NOMO-1 treated with DMSO at 0.1 percent for 48 hours (cell line): Measurements from ENCODE around the gene ASPM.
A peak's percentile ranks its signal among the peaks of the same experiment; 100 is the strongest.
"Not testable (repeated sequence)": the region's sequence is repeated elsewhere in the genome, so short reads cannot be mapped to it uniquely, and the experiment has no call there.

Source experiments
- DNase-seq: peaks from one replicate; lab custom pipeline; 2025; ENCODE audit not compliant: unreplicated experiment; lab: John Stamatoyannopoulos, UW

Gene ASPM

GRCh38 chr1:197144570-197145325 lies 1.7 kb downstream of the ASPM start:
- DNase-seq = no peak

GRCh38 chr1:197143276-197143675 lies 3.2 kb downstream of the ASPM start:
- peak; percentile 15 for DNase-seq

GRCh38 chr1:197141575-197141974 lies 4.9 kb downstream of the ASPM start:
- DNase-seq = no peak

- no peak for DNase-seq
These were observed 6.3 kb downstream of the ASPM start for GRCh38 chr1:197140121-197140520.

- no peak for DNase-seq
These were observed 7.3 kb downstream of the ASPM start for GRCh38 chr1:197139169-197139568.

- DNase-seq = no peak
These were observed 9.1 kb downstream of the ASPM start for GRCh38 chr1:197137322-197137721.

- no peak for DNase-seq
These were observed 15.7 kb downstream of the ASPM start for GRCh38 chr1:197130677-197131304.

- DNase-seq = no peak
These were observed 16.8 kb downstream of the ASPM start for GRCh38 chr1:197129698-197130097.

- DNase-seq = no peak
These were observed 19.1 kb downstream of the ASPM start for GRCh38 chr1:197127246-197127912.

GRCh38 chr1:197126691-197127090 lies 19.8 kb downstream of the ASPM start:
- no peak for DNase-seq

- DNase-seq = no peak
These were observed 22.1 kb downstream of the ASPM start for GRCh38 chr1:197124376-197124775.

- DNase-seq = no peak
These were observed 30.3 kb downstream of the ASPM start for GRCh38 chr1:197116156-197116555.

GRCh38 chr1:197106869-197107268 lies 39.6 kb downstream of the ASPM start:
- DNase-seq = no peak

GRCh38 chr1:197103300-197103699 lies 43.2 kb downstream of the ASPM start:
- no peak for DNase-seq

- DNase-seq = no peak
These were observed 44.5 kb downstream of the ASPM start for GRCh38 chr1:197101978-197102377.

GRCh38 chr1:197100677-197101076 lies 45.8 kb downstream of the ASPM start:
- no peak for DNase-seq

GRCh38 chr1:197099444-197099843 lies 47.0 kb downstream of the ASPM start:
- no peak for DNase-seq

- not testable (repeated sequence) for DNase-seq
These were observed 49.5 kb downstream of the ASPM start for GRCh38 chr1:197096971-197097370.

- DNase-seq = no peak
These were observed 50.3 kb downstream of the ASPM start for GRCh38 chr1:197096137-197096536.

GRCh38 chr1:197093226-197093885 lies 53.1 kb downstream of the ASPM start:
- DNase-seq = no peak

GRCh38 chr1:197092491-197093023 lies 53.9 kb downstream of the ASPM start:
- no peak for DNase-seq
